Measurements from ENCODE around the gene TTN. TPM values are rescaled to one million over a fixed set of nuclear protein-coding genes. Genes with fewer than 3 reads are reported as not detected.

TTN gene
- total RNA-seq, 2 experiments from 2014 or later, result 0.02 to 0.19 TPM

DNA sequence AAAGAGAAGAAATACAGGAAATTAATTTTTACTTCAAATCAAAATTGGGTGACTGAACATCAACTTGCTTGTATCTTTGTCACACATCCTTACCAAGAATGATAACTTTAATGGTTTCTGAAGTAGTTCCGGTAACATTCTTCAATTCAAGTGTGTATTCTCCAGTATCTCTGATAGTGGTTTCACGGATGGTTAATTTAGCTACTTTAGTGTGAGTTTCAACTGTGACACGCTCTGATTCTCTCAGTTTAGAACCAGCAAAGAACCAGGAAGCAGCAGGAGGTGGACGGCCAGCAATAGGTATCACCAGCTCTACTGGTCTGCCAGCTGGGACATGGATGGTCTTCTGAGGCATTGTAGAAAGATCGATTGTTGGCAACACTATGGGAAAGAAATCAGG, 264.7 kb downstream of the TTN start:
- no TSS peak for BruUV-seq (replicated peaks)
- DNase-seq (ENCODE audit: low spot score), result no peak
- Histone ChIP-seq H3K4me2 (ENCODE audit: low read length) (no peak overlapping the region), H3K4me3 (ENCODE audit: low read depth, low read length, poor library complexity, severe bottlenecking) (no peak overlapping the region), H3K27ac (ENCODE audit: low read depth, low read length, poor library complexity, severe bottlenecking) (no peak overlapping the region), H4K20me1 (ENCODE audit: insufficient read depth, low read length) (no peaks in the 10 kb centered on the region), H3K36me3 (ENCODE audit: insufficient read depth, low read length) (0 out of 2 replicates have a peak, but pooled peaks cover 3% of the 10 kb centered on the region), H2AFZ (ENCODE audit: low read length) (no peak overlapping the region), H3K4me1 (ENCODE audit: insufficient read depth, low read length, poor library complexity, severe bottlenecking) (no peaks in the 10 kb centered on the region), H3K9me2 (ENCODE audit: insufficient read depth, low read length) (no peaks in the 10 kb centered on the region), H3K79me2 (ENCODE audit: insufficient read depth, low read depth, low read length) (no peaks in the 10 kb centered on the region), H3K9me3 (ENCODE audit: low read length) (no peaks in the 10 kb centered on the region)
- intact Hi-C loops (cut with micrococcal nuclease; ENCODE audit: unreplicated experiment), result no loop called here
- ChIA-PET CTCF (ENCODE audit: unreplicated experiment) (no interaction called here), POLR2A (interaction anchor here (0.5 to 1.6 kb wide), 2 partner anchors 8 to 60 kb away, joined by 3 to 4 read pairs; no protein-coding TSS in a partner anchor)
- no peak for TF ChIP-seq EZH2phosphoT487 (IDR thresholded peaks at IDR 0.05; ENCODE audit: borderline replicate concordance, low read depth, low read length)
- TF ChIP-seq, protein P1, sequence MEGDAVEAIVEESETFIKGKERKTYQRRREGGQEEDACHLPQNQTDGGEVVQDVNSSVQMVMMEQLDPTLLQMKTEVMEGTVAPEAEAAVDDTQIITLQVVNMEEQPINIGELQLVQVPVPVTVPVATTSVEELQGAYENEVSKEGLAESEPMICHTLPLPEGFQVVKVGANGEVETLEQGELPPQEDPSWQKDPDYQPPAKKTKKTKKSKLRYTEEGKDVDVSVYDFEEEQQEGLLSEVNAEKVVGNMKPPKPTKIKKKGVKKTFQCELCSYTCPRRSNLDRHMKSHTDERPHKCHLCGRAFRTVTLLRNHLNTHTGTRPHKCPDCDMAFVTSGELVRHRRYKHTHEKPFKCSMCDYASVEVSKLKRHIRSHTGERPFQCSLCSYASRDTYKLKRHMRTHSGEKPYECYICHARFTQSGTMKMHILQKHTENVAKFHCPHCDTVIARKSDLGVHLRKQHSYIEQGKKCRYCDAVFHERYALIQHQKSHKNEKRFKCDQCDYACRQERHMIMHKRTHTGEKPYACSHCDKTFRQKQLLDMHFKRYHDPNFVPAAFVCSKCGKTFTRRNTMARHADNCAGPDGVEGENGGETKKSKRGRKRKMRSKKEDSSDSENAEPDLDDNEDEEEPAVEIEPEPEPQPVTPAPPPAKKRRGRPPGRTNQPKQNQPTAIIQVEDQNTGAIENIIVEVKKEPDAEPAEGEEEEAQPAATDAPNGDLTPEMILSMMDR (conservative IDR thresholded peaks at IDR 0.05; ENCODE audit: low read length), result no peak

DNA sequence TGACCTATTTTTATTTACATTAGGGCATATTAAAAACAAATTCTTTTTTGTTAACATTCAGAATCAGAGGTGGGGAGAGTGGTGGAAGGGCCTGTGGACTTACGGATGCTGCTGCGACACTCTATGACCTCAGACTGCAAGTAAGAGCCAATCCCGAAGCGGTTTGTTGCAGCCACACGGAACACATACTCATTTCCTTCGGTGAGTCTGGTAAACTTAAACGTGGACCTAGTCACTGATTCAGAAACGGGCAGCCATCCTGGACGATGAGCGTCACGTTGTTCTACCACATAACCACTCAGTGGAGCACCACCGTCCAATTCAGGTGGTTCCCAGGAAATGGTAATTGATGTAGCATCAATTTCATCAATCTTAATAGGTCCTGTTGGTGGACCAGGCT, 265.1 kb downstream of the TTN start:
- intact Hi-C loops (cut with micrococcal nuclease; ENCODE audit: unreplicated experiment), result no loop called here
- Histone ChIP-seq H3K9me3 (ENCODE audit: low read length) (no peaks in the 10 kb centered on the region), H2AFZ (ENCODE audit: low read length) (no peak overlapping the region), H3K4me3 (ENCODE audit: low read depth, low read length, poor library complexity, severe bottlenecking) (no peak overlapping the region), H4K20me1 (ENCODE audit: insufficient read depth, low read length) (no peaks in the 10 kb centered on the region), H3K4me1 (ENCODE audit: insufficient read depth, low read length, poor library complexity, severe bottlenecking) (no peaks in the 10 kb centered on the region), H3K9me2 (ENCODE audit: insufficient read depth, low read length) (no peaks in the 10 kb centered on the region), H3K36me3 (ENCODE audit: insufficient read depth, low read length) (0 out of 2 replicates have a peak, but pooled peaks cover 3% of the 10 kb centered on the region), H3K27ac (ENCODE audit: low read depth, low read length, poor library complexity, severe bottlenecking) (no peak overlapping the region), H3K4me2 (ENCODE audit: low read length) (no peak overlapping the region), H3K79me2 (ENCODE audit: insufficient read depth, low read depth, low read length) (no peaks in the 10 kb centered on the region)
- BruUV-seq (replicated peaks), result no TSS peak
- no peak for DNase-seq (ENCODE audit: low spot score)
- ChIA-PET POLR2A (interaction anchor here (0.5 to 1.6 kb wide), 2 partner anchors 7 to 59 kb away, joined by 3 to 4 read pairs; no protein-coding TSS in a partner anchor), CTCF (ENCODE audit: unreplicated experiment) (no interaction called here)
- TF ChIP-seq EZH2phosphoT487 (IDR thresholded peaks at IDR 0.05; ENCODE audit: borderline replicate concordance, low read depth, low read length), result no peak
- TF ChIP-seq, protein P1 (conservative IDR thresholded peaks at IDR 0.05; ENCODE audit: low read length), result no peak

GRCh38 chr2:178536037-178536436, 271.2 kb downstream of the TTN start:
- POLR2A ChIA-PET, result interaction anchor here (0.5 kb wide), 1 partner anchor 1941 kb away, joined by 3 read pairs; no protein-coding TSS in a partner anchor
- intact Hi-C loops (cut with micrococcal nuclease; ENCODE audit: unreplicated experiment), result no loop called here
- Histone ChIP-seq H3K4me3 (ENCODE audit: low read depth, low read length, poor library complexity, severe bottlenecking) (no peak overlapping the region), H3K4me1 (ENCODE audit: insufficient read depth, low read length, poor library complexity, severe bottlenecking) (no peaks in the 10 kb centered on the region), H3K27ac (ENCODE audit: low read depth, low read length, poor library complexity, severe bottlenecking) (no peak overlapping the region), H3K79me2 (ENCODE audit: insufficient read depth, low read depth, low read length) (no peaks in the 10 kb centered on the region), H3K36me3 (ENCODE audit: insufficient read depth, low read length) (0 out of 2 replicates have a peak, but pooled peaks cover 6% of the 10 kb centered on the region), H2AFZ (ENCODE audit: low read length) (no peak overlapping the region), H3K4me2 (ENCODE audit: low read length) (no peak overlapping the region), H3K9me2 (ENCODE audit: insufficient read depth, low read length) (no peaks in the 10 kb centered on the region), H4K20me1 (ENCODE audit: insufficient read depth, low read length) (no peaks in the 10 kb centered on the region), H3K9me3 (ENCODE audit: low read length) (no peaks in the 10 kb centered on the region)
- CTCF ChIA-PET (ENCODE audit: unreplicated experiment), result no interaction called here
- BruUV-seq (replicated peaks), result no TSS peak
- no peak for DNase-seq (ENCODE audit: low spot score)
- TF ChIP-seq EZH2phosphoT487 (IDR thresholded peaks at IDR 0.05; ENCODE audit: borderline replicate concordance, low read depth, low read length), result no peak
- TF ChIP-seq, protein P1 (conservative IDR thresholded peaks at IDR 0.05; ENCODE audit: low read length), result no peak
